ENCODE results near the gene COL5A1.

- TF ChIP-seq POLR2A (IDR thresholded peaks at IDR 0.05) (no peak), POLR2AphosphoS5 (IDR thresholded peaks at IDR 0.05) (no peak)
- TF ChIP-seq, protein P1, sequence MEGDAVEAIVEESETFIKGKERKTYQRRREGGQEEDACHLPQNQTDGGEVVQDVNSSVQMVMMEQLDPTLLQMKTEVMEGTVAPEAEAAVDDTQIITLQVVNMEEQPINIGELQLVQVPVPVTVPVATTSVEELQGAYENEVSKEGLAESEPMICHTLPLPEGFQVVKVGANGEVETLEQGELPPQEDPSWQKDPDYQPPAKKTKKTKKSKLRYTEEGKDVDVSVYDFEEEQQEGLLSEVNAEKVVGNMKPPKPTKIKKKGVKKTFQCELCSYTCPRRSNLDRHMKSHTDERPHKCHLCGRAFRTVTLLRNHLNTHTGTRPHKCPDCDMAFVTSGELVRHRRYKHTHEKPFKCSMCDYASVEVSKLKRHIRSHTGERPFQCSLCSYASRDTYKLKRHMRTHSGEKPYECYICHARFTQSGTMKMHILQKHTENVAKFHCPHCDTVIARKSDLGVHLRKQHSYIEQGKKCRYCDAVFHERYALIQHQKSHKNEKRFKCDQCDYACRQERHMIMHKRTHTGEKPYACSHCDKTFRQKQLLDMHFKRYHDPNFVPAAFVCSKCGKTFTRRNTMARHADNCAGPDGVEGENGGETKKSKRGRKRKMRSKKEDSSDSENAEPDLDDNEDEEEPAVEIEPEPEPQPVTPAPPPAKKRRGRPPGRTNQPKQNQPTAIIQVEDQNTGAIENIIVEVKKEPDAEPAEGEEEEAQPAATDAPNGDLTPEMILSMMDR (IDR thresholded peaks at IDR 0.05): no peak
These were observed 25.3 kb upstream of the COL5A1 start for GRCh38 chr9:134616341-134616740.
